B cell (primary cell): ENCODE data around the gene TPMT. TPM values are rescaled to one million over a fixed set of nuclear protein-coding genes. Genes with fewer than 3 reads are reported as not detected.

ENCODE experiments used
- ATAC-seq: fragments of 200-7000 bp; cut with Tn5 transposase; one replicate; pipeline ENCODE4 v1.10.0; 2021; ENCODE audit warnings: low read depth, mild to moderate bottlenecking, moderate number of reproducible peaks, moderate library complexity
- CTCF ChIA-PET: fragments of 350-600 bp; sonication (Branson Sonifier 250); formaldehyde crosslinking; loops from one replicate; lab custom pipeline; 2021; ENCODE audit warnings: antibody characterized with exemption, inconsistent platforms; lab: Charles Lee
- POLR2A ChIA-PET: fragments of 350-600 bp; sonication (Branson Sonifier 250); formaldehyde crosslinking; loops from one replicate; lab custom pipeline; 2021; ENCODE audit warnings: antibody characterized with exemption; lab: Charles Lee
- DNase-seq: peaks from one replicate; pipeline ENCODE4 v3.0.0; 2013
- H2AFZ ChIP-seq: 2 replicates; pipeline ENCODE4 v1.6.1; 2012; ENCODE audit warnings: mild to moderate bottlenecking, low read depth, low read length; ENCODE audit not compliant: insufficient read depth, poor library complexity, severe bottlenecking
- H3K27ac ChIP-seq, 2 donors: 1 replicate in 1 of 2; 2 replicates in 1 of 2; pipeline ENCODE4 v1.5.1; 2012 to 2013; ENCODE audit warnings: low read length in 2 of 2, mild to moderate bottlenecking in 2 of 2, moderate library complexity in 1 of 2
- H3K27me3 ChIP-seq, 4 experiments: fragments of 200-600 bp in 1 of 4; sonication (generic) in 1 of 4; replicated peaks in 1 of 4; 1 replicate in 2 of 4; 2 replicates in 2 of 4; pipeline versions ENCODE4 v1.6.1 to v1.7.0; 2013 to 2016; ENCODE audit warnings: low read length in 3 of 4, mild to moderate bottlenecking in 2 of 4, mixed read lengths in 1 of 4, moderate library complexity in 1 of 4; ENCODE audit not compliant: insufficient read depth in 4 of 4, control insufficient read depth in 3 of 4; ENCODE audit errors: control extremely low read depth in 1 of 4
- H3K36me3 ChIP-seq, 2 experiments: replicated peaks in 1 of 2; 1 replicate in 1 of 2; 2 replicates in 1 of 2; pipeline versions ENCODE4 v1.6.1 to v1.7.1; 2013; ENCODE audit warnings: low read length in 1 of 2; ENCODE audit not compliant: insufficient read depth in 2 of 2, control insufficient read depth in 1 of 2; ENCODE audit errors: control extremely low read depth in 1 of 2, extremely low read depth in 1 of 2
- H3K4me1 ChIP-seq, 2 donors: fragments of 200-600 bp in 1 of 2; sonication (generic) in 1 of 2; 1 replicate in 1 of 2; 2 replicates in 1 of 2; pipeline versions ENCODE4 v1.5.1 to v1.6.1; 2013 to 2017; ENCODE audit warnings: low read length in 2 of 2; ENCODE audit not compliant: control insufficient read depth in 2 of 2, insufficient read depth in 2 of 2
- H3K4me2 ChIP-seq: replicated peaks from 2 replicates; pipeline ENCODE3; 2012; ENCODE audit warnings: mild to moderate bottlenecking, low read depth, low read length; ENCODE audit not compliant: poor library complexity, severe bottlenecking
- H3K4me3 ChIP-seq, 5 experiments: fragments of 200-600 bp in 1 of 5; sonication (generic) in 1 of 5; 1 replicate in 3 of 5; 2 replicates in 2 of 5; pipeline versions ENCODE4 v1.5.1 to v1.7.0; 2011 to 2016; ENCODE audit warnings: low read length in 4 of 5, mild to moderate bottlenecking in 4 of 5, low read depth in 2 of 5, control low read depth in 1 of 5, moderate library complexity in 1 of 5; ENCODE audit not compliant: insufficient read depth in 1 of 5; ENCODE audit errors: control extremely low read depth in 1 of 5, extremely low read depth in 1 of 5
- H3K79me2 ChIP-seq: fragments of 200-600 bp; sonication (generic); one replicate; pipeline ENCODE4 v1.6.0; 2016; ENCODE audit warnings: low read length; ENCODE audit not compliant: control insufficient read depth, insufficient read depth
- H3K9ac ChIP-seq: fragments of 200-600 bp; sonication (generic); 2 replicates; pipeline ENCODE4 v1.6.1; 2017; ENCODE audit warnings: mild to moderate bottlenecking, low read length, moderate library complexity
- H3K9me3 ChIP-seq, 3 donors: one replicate each; pipeline versions ENCODE4 v1.6.1 to v1.7.1; 2013; ENCODE audit warnings: low read length in 2 of 3; ENCODE audit not compliant: control insufficient read depth in 2 of 3, insufficient read depth in 1 of 3; ENCODE audit errors: control extremely low read depth in 1 of 3
- H4K20me1 ChIP-seq: 2 replicates; pipeline ENCODE4 v1.6.0; 2012; ENCODE audit warnings: mild to moderate bottlenecking, low read length; ENCODE audit not compliant: insufficient read depth, control insufficient read depth, poor library complexity, severe bottlenecking
- H3K27ac Mint-ChIP-seq: one replicate; pipeline ENCODE4 v1.8.0; 2021; ENCODE audit warnings: mixed read lengths
- H3K27me3 Mint-ChIP-seq: one replicate; pipeline ENCODE4 v1.8.0; 2021; ENCODE audit warnings: mixed read lengths
- H3K4me1 Mint-ChIP-seq: one replicate; pipeline ENCODE4 v1.8.0; 2021; ENCODE audit warnings: mixed read lengths
- H3K4me3 Mint-ChIP-seq: one replicate; pipeline ENCODE4 v1.8.0; 2021; ENCODE audit warnings: mixed read lengths
- H3K9me3 Mint-ChIP-seq: one replicate; pipeline ENCODE4 v1.8.0; 2022; ENCODE audit warnings: mixed read lengths; ENCODE audit not compliant: insufficient read depth
- CTCF ChIP-seq: fragments of 200-600 bp; IDR thresholded peaks from one replicate; pipeline ENCODE4 v1.8.0; 2022; ENCODE audit warnings: antibody characterized with exemption, mild to moderate bottlenecking
- EZH2 ChIP-seq: IDR thresholded peaks from 2 replicates; pipeline ENCODE4 v1.6.1; 2012; ENCODE audit warnings: borderline replicate concordance, low read depth, mild to moderate bottlenecking, moderate library complexity, low read length; ENCODE audit not compliant: insufficient read depth, poor library complexity, severe bottlenecking
- WGBS: methylation state at CpG from one replicate; pipeline ENCODE4 v1.1.5; 2013; ENCODE audit warnings: missing lambda C conversion rate; ENCODE audit not compliant: insufficient coverage; 5-methylcytosine and 5-hydroxymethylcytosine counted together
- intact Hi-C: fragments of 100-400 bp; cut with micrococcal nuclease; formaldehyde crosslinking; loops from one replicate; pipeline ENCODE4 v1.10.0; 2022
- polyA plus RNA-seq: library from polyadenylated mRNA; depleted of rRNA; stranded (reverse); fragments of >200 nt; gene quantifications from 2 replicates; pipeline ENCODE4 v1.2.3, GENCODE V29; 2012
- total RNA-seq, 2 donors: library from RNA; stranded (reverse); fragments of 120-200 nt in 1 of 2; gene quantifications; 1 replicate in 1 of 2; 2 replicates in 1 of 2; pipeline versions ENCODE4 v1.2.3 to v1.2.4, GENCODE V29; 2013 to 2022

TPMT gene
- total and polyA plus RNA-seq, 2 donors (not counting 1 experiment from before 2014, with no cell fraction given) = 1.9 to 2.5 TPM

- Histone ChIP-seq H2AFZ (no peak overlapping the region), H3K4me2 (no peak overlapping the region), H3K27me3 (no peaks in the 10 kb centered on the region), H4K20me1 (no peaks in the 10 kb centered on the region), H3K27ac (no peak overlapping the region), H3K4me3 (no peak overlapping the region), H3K9me3 (peaks cover 0 to 5% (median 2%) of the 10 kb centered on the region in 3 donors), H3K79me2 (peaks cover 11% of the 10 kb centered on the region), H3K9ac (no peak overlapping the region), H3K36me3 (peaks cover 21 to 58% of the 10 kb centered on the region in 2 experiments), H3K4me1 (no peaks in the 10 kb centered on the region)
- H3K4me1 Mint-ChIP-seq = no peaks in the 10 kb centered on the region
- no peaks in the 10 kb centered on the region for H3K27me3 Mint-ChIP-seq
- ATAC-seq (no peak), DNase-seq (no peak)
- intact Hi-C loops = no loop called here
- H3K9me3 Mint-ChIP-seq = no peaks in the 10 kb centered on the region
- no peak for TF ChIP-seq CTCF
- no peak for TF ChIP-seq EZH2
- H3K4me3 Mint-ChIP-seq = no peak overlapping the region
- POLR2A ChIA-PET = no interaction called here
- WGBS = no CpG with 5 or more reads among the region's 4 CpGs
- CTCF ChIA-PET = no interaction called here
- no peak overlapping the region for H3K27ac Mint-ChIP-seq
Measured at GRCh38 chr6:18165751-18166150, 10.9 kb upstream of the TPMT start.

- no peaks in the 10 kb centered on the region for H3K9me3 Mint-ChIP-seq
- ChIA-PET CTCF (no interaction called here), POLR2A (no interaction called here)
- Histone ChIP-seq H3K4me2 (no peak overlapping the region), H3K4me1 (no peaks in the 10 kb centered on the region), H2AFZ (no peak overlapping the region), H3K4me3 (no peak overlapping the region), H4K20me1 (no peaks in the 10 kb centered on the region), H3K9me3 (no peaks in the 10 kb centered on the region), H3K9ac (no peak overlapping the region), H3K79me2 (peaks cover 23% of the 10 kb centered on the region), H3K27ac (no peak overlapping the region), H3K27me3 (no peaks in the 10 kb centered on the region), H3K36me3 (peaks cover 14 to 48% of the 10 kb centered on the region in 2 experiments)
- no peak for ATAC-seq
- H3K4me1 Mint-ChIP-seq = peaks cover 1% of the 10 kb centered on the region
- 100% methylated on average over 2 of the region's 2 CpGs for WGBS
- no peak for TF ChIP-seq CTCF
- TF ChIP-seq EZH2 = no peak
- no peak for DNase-seq
- no peaks in the 10 kb centered on the region for H3K27me3 Mint-ChIP-seq
- intact Hi-C loops = no loop called here
- no peak overlapping the region for H3K4me3 Mint-ChIP-seq
- H3K27ac Mint-ChIP-seq = no peak overlapping the region
Measured at GRCh38 chr6:18162401-18162800, 7.5 kb upstream of the TPMT start.
